ENCODE data around the gene CDK18.

GRCh38 chr1:205483372-205483771 lies 21.1 kb upstream of the CDK18 start:
- no peak for TF ChIP-seq CTCF (IDR thresholded peaks at IDR 0.05; ENCODE audit: borderline replicate concordance, extremely low read depth, low read length, poor library complexity, severe bottlenecking)
- TF ChIP-seq EZH2 (IDR thresholded peaks at IDR 0.05; ENCODE audit: borderline replicate concordance, low read depth, low read length, severe bottlenecking): no peak

Measured in DND-41 (cell line).